Breast epithelium (tissue), 3 donors: ENCODE data around the gene GYS2.

ENCODE experiments used
- CTCF ChIP-seq, 3 donors: fragments of 450-650 bp; IDR thresholded peaks; one replicate each; pipeline ENCODE4 v1.5.1; 2016 to 2017; ENCODE audit warnings: antibody characterized with exemption in 3 of 3, mild to moderate bottlenecking in 3 of 3, moderate library complexity in 3 of 3
- POLR2AphosphoS5 ChIP-seq, 3 donors: sonication (generic); formaldehyde crosslinking; IDR thresholded peaks; one replicate each; pipeline ENCODE4 v1.6.1; 2017; ENCODE audit warnings: antibody characterized with exemption in 3 of 3

GRCh38 chr12:21561158-21561557 is 43.5 kb downstream of the GYS2 start:
- TF ChIP-seq CTCF (IDR thresholded peaks at IDR 0.05), result no peak
- TF ChIP-seq POLR2AphosphoS5 (IDR thresholded peaks at IDR 0.05), result no peak
